DMS53 (cell line): ENCODE results near the gene HACD1.
"Not testable (repeated sequence)": the region's sequence is repeated elsewhere in the genome, so short reads cannot be mapped to it uniquely, and the experiment has no call there.

Experiments
- DNase-seq: peaks from one replicate; lab custom pipeline; 2025; lab: John Stamatoyannopoulos, UW

HACD1 gene

DNA sequence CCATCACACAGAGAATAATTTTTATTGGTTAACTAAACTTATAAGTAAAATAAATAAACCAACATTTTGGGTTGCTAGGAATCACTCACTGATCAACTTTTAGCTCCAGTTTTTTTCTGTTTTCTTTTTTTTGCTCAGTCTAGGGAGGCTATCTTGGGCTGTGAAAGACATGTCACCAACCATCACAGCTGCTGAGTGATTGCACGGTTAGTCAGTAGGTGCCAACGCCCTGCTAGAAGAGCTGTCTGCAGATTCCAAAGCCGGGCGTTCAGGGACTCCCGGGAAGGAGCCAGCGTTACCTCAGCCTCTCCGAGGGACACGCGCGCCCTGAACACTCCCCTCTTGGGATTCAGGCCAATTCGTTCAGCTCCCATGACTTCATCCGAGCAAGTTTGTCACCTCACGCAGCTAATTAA is 26.2 kb upstream of the HACD1 start:
- DNase-seq, result peak; percentile 95

DNA sequence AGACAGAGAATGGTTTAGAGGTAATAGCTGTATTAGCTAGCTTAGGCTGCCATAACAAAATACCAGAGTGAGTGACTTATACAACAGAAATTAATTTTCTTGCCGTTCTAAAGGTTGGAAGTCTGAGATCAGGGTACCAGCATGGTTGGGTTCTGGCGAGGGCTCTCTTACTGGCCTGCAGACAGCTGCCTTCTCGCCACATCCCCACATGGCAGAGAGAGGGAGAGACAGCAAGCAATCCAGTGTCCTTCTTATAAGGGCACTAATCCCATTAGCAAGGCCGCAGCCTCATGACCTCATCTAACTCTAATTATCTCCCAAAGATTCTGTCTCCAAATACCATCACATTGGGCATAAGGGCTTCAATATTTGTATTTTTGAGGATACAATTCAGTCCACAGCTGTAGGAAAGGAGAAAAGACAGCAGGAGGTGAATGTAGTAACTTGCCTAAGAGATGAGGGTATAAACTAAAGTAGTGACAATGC is 23.2 kb upstream of the HACD1 start:
- DNase-seq, result no peak

DNA sequence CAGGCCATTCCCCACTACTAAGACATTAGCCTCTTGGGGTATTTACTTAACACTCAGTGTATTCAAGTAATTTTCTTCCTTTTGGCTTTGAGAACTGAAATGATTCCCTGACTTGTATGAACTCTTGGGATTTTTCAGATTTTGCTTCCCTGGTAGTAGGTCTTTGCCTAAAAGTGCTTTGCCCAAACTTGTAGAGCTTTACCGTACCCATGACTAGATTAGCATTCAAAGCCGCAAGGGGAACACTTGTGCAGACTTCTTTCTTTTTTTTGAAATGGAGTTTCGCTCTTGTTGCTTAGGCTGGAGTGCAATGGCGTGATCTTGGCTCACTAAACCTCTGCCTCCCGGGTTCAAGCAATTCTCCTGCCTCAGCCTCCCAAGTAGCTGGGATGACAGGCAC is 20.7 kb upstream of the HACD1 start:
- no peak for DNase-seq

DNA sequence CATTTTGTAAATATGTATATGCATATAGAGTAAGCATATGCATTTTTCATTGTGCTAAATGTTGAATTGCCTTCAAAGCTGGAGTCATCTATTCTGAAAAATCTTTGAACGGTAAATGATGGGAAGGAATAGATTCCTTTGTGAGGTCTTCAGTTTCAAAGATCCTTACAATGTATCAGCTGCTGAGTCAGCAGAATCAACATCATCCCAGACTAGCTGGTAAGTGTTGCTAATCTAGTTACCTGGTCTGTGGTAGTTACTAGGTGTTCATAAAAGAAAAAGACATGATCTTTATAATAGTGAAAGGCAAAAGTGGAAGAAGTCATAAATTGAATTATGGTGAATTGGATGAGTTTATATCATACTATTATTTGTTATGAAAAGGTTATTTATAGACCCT is 16.2 kb upstream of the HACD1 start:
- no peak for DNase-seq

DNA sequence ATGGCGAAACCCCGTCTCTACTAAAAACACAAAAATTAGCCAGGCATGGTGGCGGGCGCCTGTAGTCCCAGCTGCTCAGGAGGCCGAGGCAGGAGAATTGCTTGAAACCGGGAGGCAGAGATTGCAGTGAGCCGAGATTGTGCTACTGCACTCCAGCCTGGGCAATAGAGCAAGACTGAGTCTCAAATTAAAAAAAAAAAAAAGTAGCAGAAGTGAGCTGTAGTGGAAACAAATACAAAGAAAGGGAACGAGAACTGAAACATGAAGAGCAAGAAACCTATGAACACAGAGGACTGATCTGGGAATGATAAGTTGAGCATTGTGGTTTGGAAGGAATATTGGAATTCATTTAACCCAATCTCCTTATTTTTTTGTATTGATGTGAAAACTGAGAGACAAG is 15.4 kb upstream of the HACD1 start:
- not testable (repeated sequence) for DNase-seq

DNA sequence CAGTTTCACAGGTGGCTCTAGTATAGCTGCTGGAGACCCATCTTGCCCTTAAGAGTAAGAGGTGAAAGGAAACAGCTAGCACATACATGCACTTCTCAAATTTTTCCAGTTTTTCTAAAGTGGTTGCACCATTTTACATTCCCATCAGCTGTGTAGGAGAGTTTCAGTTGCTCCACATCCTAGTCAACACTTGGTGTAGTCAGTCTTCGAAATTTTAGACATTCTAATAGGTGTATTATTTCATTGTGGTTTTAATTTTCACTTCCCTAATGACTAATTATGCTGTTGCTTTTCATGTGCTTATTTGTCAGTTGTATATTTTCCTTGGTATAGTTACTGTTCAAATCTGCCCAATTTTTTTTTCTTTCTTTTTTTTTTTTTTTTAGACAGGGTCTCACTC is 9.5 kb upstream of the HACD1 start:
- DNase-seq, result no peak

DNA sequence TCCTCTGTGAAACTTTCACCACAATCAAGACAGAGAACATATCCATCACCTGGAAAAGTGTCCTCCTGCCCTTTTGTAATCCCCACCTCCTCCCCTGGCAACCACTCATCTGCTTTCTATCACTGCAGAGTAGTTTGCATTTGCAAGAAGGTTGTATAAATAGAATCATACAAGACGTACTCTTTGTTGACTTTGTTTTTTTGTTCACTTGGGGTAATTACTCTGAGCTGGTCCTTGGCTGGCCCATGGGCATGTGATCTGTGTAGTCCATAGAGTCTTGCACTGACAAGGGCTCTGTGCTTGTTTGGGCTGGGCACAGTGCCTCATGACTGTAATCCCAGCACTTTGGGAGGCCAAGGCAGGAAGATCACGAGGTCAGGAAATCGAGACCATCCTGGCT is 7.8 kb upstream of the HACD1 start:
- no peak for DNase-seq

DNA sequence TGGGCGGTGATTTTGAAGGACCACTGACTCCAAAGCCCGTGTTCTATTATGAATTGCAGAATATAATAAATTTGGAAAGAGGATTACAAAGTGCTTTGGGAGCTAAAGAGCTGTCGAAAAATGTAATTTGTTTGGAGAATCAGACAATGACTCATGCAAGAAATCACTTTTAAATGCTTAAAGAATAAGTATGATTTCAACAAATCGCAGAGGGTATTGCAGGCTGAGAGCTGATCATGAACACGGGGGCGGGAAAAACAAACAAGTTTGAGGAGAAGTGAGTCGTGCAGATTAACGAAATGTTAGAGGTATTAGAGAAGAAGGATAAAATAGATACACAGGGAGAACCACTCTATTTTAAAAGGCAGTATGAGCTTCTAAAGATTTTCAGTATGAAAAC is 4.9 kb upstream of the HACD1 start:
- no peak for DNase-seq

DNA sequence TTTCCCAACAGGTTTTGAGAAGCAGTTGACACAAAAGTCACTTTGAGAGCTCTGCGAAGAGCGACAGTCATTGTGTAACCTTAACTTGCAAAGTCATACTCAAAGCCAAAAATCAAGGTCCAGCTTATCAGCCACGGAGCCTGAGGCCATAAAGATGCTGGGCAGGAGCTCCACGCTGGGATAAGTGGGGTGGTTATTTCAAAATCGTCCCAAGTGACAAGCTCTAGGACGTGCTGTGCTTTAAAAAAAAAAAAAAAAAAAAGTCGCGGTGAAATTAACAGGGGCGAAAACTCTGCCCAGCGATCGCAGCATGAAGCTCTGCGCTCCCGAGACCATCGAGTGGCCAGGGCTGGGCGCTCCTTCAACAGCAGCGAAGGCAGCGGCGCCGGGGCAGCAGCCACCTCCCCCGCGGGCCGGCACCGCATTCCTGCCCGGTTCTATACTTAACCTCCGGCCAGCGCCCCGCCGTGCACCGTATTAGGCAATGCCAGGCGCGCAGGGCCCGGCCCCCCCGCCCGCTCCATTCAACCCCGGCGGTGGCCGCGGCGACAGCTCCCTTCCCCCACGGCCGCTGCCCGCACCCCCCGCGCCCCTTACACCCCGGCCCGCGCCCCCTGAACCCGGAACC is 657 bp downstream of the HACD1 start:
- peak; percentile 85 for DNase-seq

DNA sequence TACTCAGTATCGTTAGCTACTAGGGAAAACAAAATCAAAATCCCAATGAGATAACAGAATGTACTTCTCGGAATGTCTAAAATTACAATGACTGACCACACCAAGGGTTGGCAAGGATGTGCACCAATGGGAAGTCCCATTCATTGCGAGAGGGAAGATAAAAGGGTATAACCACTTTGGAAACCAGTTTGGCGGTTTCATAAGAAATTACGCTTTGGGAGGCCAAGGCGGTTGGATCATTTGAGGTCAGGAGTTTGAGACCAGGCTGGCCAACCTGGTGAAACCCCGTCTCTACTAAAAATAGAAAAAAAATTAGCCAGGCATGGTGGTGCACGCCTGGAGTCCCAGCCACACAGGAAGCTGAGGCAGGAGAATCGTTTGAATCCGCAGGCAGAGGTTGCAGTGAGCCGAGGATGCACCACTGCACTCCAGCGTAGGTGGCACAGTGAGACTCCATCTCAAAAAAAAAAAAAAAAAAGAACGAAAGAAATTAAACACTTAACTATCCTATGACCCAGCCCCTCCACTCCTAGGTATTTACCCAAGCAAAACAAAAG is 7.6 kb downstream of the HACD1 start:
- peak; percentile 38 for DNase-seq

DNA sequence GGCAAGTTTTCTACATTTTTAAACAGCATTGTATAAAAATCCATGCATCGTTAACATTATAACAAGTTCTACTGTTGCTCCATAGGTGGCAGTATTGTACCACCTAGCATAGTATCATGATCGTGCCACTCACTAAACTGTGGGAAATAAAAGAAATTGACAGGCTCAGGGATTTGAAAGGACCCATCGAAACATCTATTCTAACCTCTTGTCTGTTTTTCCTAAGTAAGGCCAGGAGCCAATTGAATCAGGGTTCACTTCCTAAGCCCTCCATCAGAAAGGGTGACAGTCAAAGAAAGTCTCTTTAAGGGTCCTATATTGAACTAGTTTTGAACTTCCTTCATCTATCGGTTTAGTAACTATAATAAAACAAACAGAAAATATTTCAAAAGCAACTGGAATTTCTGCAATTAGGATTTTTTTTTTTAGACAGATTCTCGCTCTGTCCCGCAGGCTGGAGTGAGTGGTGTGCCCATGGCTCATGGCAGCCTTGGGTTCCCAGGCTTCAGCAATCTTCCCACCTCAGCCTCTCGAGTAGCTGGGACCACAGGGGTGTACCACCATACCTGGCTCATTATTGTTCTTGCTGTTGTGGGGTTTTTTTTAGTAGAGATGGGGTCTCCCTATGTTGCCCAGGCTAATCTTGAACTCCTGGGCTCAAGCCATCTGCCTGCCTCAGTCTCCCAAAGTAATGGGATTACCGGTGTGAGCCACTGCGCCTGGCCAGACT is 9.4 kb downstream of the HACD1 start:
- DNase-seq, result peak; percentile 84

DNA sequence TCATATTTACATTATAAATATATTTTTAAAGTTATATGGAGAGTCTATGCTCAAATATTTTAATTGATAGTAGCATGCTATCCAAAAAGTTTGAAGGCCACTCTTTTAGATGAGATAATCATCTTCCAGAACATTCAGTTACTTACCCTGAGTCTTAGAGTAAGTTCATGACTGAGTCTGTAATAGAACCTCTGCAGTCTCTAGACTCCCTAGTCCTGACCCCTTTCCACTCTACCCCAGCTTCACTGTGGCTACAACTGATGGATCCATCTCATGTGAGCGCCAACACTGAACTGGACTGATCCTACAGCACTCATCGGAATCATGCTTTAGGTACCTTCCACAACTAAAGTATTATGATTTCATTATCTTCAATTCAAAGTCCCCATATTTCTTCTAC is 10.1 kb downstream of the HACD1 start:
- no peak for DNase-seq

DNA sequence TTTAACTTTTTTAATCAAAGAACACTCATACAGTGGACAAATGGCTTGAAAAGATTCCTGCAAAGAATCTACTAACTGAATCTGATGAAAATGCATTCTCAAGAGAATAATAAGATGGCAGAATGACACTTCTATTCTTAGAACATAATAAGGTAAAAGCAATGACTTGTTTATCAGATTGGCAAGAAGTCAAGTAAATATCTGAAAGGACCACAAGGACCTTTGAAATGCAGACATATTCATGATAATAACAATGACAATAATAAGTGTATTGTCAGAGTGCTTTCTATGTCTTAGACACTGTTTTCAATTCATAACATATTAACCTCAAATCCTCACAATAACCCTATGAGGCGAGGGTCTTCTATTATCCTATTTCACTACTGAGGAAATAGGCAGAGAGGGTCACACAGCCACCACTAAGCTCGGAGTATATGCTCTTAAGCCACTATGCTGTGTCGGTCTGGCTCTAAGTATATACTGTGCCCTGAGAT is 10.6 kb downstream of the HACD1 start:
- no peak for DNase-seq

DNA sequence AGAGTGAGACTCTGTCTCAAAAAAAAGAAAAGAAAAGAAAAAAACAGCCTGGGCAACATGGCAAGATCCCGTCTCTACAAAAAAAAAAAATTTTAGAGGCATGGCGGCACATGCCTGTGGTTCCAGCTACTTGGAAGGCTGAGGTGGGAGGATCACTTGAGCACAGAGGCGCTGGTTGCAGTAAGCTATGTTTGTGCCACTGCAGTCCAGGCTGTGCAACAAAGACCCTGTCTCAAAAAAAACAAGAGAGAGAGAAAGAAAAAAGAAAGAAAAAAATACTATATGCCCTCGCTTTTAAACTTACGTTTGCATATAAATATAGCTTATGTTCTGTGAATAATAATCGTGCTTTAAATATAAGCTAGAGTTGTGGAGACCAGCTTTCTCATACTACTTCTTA is 11.2 kb downstream of the HACD1 start:
- no peak for DNase-seq

DNA sequence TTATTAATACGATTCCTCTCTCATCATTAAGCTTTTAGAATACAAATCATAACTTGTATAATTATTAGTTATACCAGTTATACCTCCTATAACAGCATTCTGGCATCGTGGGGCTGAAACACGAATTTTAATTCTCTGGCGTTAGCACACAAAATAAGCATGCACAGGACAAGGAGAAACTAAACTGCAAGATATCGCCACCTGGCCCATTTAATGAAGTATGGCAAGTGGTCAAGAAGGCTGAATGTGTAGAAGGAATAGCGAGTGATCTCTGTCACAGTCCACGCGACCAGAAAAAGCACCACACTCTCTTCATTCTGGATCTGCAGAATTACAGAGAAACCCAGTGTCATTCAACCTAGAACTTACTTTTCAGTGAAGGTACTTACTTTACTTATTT is 18.1 kb downstream of the HACD1 start:
- DNase-seq, result peak; percentile 63

DNA sequence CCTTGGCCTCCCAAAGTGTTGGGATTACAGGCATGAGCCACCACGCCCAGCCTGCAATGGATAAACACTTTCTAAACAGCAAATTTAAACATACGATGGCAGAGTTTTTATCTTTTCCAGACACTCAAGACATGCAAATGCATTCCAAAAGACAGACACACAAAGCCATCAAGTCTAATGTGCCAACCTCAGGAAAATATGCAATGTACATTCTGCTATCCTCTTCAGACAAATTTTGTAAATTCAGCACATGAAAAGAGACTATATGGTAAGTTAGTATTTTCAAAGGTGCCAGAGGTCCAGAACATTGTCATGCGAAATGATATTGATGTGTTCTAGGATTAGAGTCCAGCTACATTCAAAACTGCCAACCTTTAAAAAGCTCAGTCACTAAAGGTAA is 19.8 kb downstream of the HACD1 start:
- DNase-seq, result no peak

DNA sequence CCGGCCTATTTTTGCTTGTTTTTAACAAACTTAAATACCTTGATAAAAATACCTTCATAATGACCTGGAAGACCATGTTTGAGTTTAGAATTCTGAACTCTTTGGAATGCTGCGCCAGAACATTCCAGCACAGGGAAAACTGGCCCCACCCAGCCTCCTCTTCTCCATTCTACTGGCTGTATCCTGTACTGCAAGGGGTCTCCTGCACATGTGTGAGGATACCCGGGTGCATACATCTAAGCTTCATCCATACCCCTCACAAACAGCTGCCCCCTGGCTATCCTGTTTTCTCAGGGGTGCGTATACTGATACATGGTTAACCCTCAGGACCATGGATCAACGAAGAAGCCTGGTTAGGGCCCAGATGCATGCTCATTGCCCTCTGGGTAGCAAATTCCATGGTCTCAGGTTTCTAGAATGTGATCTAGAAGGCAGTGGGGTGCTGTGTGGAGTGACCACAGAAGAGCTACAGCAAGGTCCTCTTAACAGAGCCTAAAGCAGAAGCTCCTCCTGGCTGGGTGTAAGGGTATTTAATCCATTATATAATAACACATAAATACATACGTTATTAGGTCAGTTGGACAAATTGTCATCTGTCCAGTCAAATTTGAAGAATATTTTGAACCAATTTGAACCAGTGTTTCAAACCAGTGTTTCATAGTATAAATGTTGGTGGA is 26.1 kb downstream of the HACD1 start:
- DNase-seq, result no peak

DNA sequence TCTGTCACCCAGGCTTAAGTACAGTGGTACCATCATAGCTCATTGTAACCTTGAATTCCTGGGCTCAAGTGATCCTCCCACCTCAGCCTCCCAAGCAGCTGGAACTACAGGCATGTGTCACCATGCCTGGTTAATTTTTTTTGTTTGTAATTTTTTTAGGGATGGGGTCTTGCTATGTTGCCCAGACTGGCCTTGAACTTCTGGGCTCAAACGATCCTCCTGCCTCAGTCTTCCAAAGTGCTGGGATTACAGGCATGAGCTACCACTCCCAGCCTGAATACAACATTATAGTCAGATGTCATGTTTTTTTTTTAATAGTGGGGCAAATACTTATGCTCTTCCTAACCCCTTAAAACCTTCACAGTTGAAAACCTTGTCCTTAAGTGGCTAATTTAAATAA is 27.9 kb downstream of the HACD1 start:
- DNase-seq, result not testable (repeated sequence)

DNA sequence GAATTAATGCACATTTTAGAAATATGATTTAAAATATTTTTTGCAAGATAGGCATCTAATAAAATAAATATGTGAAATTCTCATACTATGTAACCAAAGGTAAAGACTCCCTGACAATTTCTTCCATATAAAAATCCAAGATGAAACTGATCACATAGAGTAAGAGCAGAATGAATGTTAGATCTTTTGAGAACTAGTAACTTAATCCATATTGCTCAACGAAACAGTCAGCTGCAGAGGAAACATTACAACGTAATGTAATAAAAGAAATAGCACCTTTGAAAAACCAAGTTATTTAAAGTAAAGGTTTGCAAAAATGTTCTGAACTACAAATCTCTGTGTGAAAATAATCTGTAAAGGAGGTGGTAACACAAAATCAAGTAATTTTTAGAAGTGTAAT is 28.8 kb downstream of the HACD1 start:
- no peak for DNase-seq

DNA sequence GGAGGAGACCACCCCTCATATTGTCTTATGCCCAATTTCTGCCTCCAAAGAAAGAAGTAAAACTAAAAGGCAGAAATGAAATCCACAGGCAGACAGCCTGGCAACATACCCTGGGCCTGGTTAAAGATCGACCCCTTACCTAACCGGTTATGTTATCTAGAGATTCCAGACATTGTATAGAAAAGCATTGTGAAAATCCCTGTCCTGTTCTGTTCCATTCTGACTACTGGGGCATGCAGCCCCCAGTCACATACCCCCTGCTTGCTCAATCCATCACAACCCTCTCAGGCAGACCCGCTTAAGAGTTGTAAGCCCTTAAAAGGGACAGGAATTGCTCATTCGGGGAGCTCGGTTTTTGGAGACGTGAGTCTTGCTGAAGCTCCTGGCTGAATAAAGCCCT is 29.9 kb downstream of the HACD1 start:
- DNase-seq, result not testable (repeated sequence)

DNA sequence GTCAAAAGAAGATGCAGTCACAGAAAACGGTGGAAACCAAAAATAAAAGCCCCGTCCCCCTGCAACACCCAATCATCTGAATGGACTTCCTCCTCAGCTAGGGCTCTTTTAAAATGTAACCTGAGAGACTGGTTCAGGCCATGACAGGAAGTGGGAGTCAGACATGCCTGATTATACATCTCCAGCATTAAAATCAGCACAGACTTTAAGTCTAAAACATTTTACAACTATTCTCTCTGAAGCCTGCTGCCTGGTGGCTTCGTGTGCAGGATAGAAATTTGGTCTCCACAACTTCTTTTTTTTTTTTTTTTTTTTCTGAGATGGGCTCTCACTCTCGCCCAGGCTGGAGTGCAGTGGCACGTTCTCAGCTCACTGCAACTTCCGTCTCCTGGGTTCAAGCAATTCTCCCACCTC is 30.3 kb downstream of the HACD1 start:
- DNase-seq, result peak; percentile 45

DNA sequence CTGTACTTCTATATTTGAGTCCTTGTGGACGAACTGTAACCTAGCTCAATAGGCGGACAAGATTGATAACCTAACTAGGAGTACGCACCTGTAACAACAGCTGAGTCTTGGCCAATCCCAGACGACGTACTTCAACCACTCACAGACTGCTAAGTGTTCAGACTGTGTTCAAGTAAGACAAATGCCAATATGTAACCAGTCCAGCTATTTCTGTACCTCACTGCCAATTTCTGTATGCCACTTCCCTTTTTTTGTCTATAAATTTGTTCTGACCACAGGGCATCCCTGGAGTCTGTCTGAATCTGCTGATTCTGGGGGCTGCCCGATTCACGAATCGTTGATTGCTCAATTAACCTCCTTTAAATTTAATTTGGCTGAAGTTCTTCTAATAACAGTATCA is 32.2 kb downstream of the HACD1 start:
- DNase-seq, result no peak

DNA sequence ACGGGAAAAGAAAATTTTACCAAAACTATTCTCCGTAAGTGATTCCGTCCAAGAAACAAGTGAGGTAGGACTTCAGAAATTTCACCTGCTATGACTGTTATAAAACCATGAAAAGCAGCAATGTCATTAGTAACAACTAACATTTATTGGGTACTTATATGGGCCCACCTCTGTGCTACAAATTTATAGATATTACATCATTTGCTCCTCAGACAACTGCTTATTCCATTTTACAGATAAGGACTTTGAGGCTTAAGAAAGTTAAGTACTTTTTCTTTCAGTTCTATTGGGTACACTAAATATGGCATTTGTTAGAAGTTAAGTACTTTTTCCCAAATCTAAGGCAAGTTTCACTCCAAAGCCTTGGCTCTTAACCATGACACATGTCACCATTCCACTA is 36.3 kb downstream of the HACD1 start:
- DNase-seq, result no peak
